MG63 (cell line): Measurements from ENCODE around the gene SRC. TPM values are rescaled to one million over a fixed set of nuclear protein-coding genes. Genes with fewer than 3 reads are reported as not detected.

Source experiments
- DNase-seq: peaks from one replicate; pipeline ENCODE4 v3.0.0-alpha.2; 2020
- H3K27me3 ChIP-seq: fragments of 250-450 bp; sonication (Bioruptor Pico); 2 replicates; pipeline ENCODE4 v1.5.1; 2020; ENCODE audit warnings: mild to moderate bottlenecking, moderate library complexity
- H3K36me3 ChIP-seq: fragments of 250-450 bp; sonication (Bioruptor Pico); 2 replicates; pipeline ENCODE4 v1.5.1; 2020; ENCODE audit warnings: mild to moderate bottlenecking, moderate library complexity
- H3K4me3 ChIP-seq: fragments of 250-450 bp; sonication (Bioruptor Pico); 2 replicates; pipeline ENCODE4 v1.5.1; 2020; ENCODE audit warnings: mild to moderate bottlenecking, moderate library complexity
- H3K9me3 ChIP-seq: fragments of 250-450 bp; sonication (Bioruptor Pico); 2 replicates; pipeline ENCODE4 v1.5.1; 2020; ENCODE audit warnings: mild to moderate bottlenecking, moderate library complexity
- total RNA-seq: library from RNA; depleted of rRNA; stranded (reverse); fragments of >200 nt; shearing (Covaris generic); gene quantifications from 2 replicates; pipeline ENCODE4 v1.2.3, GENCODE V29; 2014; ENCODE audit warnings: low replicate concordance

The SRC gene
- total RNA-seq, 1 experiment from 2014 or later: 33.0 TPM

GRCh38 chr20:37311710-37312355 is 34.1 kb upstream of the SRC start:
- Histone ChIP-seq H3K36me3 (peaks cover 70% of the 10 kb centered on the region), H3K9me3 (no peaks in the 10 kb centered on the region), H3K27me3 (no peaks in the 10 kb centered on the region), H3K4me3 (no peak overlapping the region)
- DNase-seq: no peak

- Histone ChIP-seq H3K9me3 (no peaks in the 10 kb centered on the region), H3K4me3 (no peak overlapping the region), H3K27me3 (no peaks in the 10 kb centered on the region), H3K36me3 (peaks cover 70% of the 10 kb centered on the region)
- DNase-seq: no peak
These were observed 32.3 kb upstream of the SRC start for GRCh38 chr20:37313546-37314091.

- Histone ChIP-seq H3K36me3 (peaks cover 71% of the 10 kb centered on the region), H3K27me3 (no peaks in the 10 kb centered on the region), H3K4me3 (no peak overlapping the region), H3K9me3 (no peaks in the 10 kb centered on the region)
- no peak for DNase-seq
These were observed 31.8 kb upstream of the SRC start for GRCh38 chr20:37314099-37314498.

GRCh38 chr20:37314617-37315016 is 31.3 kb upstream of the SRC start:
- Histone ChIP-seq H3K4me3 (no peak overlapping the region), H3K9me3 (no peaks in the 10 kb centered on the region), H3K27me3 (no peaks in the 10 kb centered on the region), H3K36me3 (peaks cover 71% of the 10 kb centered on the region)
- DNase-seq: no peak

- DNase-seq: no peak
These were observed 30.9 kb upstream of the SRC start for GRCh38 chr20:37315021-37315451.

GRCh38 chr20:37315452-37316110 is 30.4 kb upstream of the SRC start:
- no peak overlapping the region for H3K4me3 ChIP-seq
- H3K36me3 ChIP-seq: peaks cover 69% of the 10 kb centered on the region
- DNase-seq: no peak
- H3K9me3 ChIP-seq: no peaks in the 10 kb centered on the region
- H3K27me3 ChIP-seq: no peaks in the 10 kb centered on the region

More at GRCh38 chr20:37315021-37315451, 30.9 kb upstream of the SRC start:
- H3K4me3 ChIP-seq: no peak overlapping the region
- peaks cover 73% of the 10 kb centered on the region for H3K36me3 ChIP-seq
- no peaks in the 10 kb centered on the region for H3K9me3 ChIP-seq
- no peaks in the 10 kb centered on the region for H3K27me3 ChIP-seq

GRCh38 chr20:37316116-37316774 is 29.7 kb upstream of the SRC start:
- Histone ChIP-seq H3K27me3 (no peaks in the 10 kb centered on the region), H3K36me3 (peaks cover 63% of the 10 kb centered on the region), H3K4me3 (no peak overlapping the region)

GRCh38 chr20:37316775-37317170 is 29.2 kb upstream of the SRC start:
- Histone ChIP-seq H3K4me3 (no peak overlapping the region), H3K9me3 (no peaks in the 10 kb centered on the region; the same call in 1 of the 2 replicates), H3K36me3 (peaks cover 63% of the 10 kb centered on the region), H3K27me3 (no peaks in the 10 kb centered on the region)
- DNase-seq: no peak

More at GRCh38 chr20:37316116-37316774, 29.7 kb upstream of the SRC start:
- no peak for DNase-seq
- no peaks in the 10 kb centered on the region for H3K9me3 ChIP-seq

- DNase-seq: no peak
- no peaks in the 10 kb centered on the region for H3K27me3 ChIP-seq
- peaks cover 65% of the 10 kb centered on the region for H3K36me3 ChIP-seq
- H3K4me3 ChIP-seq: no peak overlapping the region
- H3K9me3 ChIP-seq: peaks cover 5% of the 10 kb centered on the region
These were observed 28.6 kb upstream of the SRC start for GRCh38 chr20:37317316-37317715.

GRCh38 chr20:37317994-37318640 is 27.8 kb upstream of the SRC start:
- H3K27me3 ChIP-seq: no peaks in the 10 kb centered on the region
- no peak for DNase-seq
- peaks cover 59% of the 10 kb centered on the region for H3K36me3 ChIP-seq
- peaks cover 6% of the 10 kb centered on the region for H3K9me3 ChIP-seq
- no peak overlapping the region for H3K4me3 ChIP-seq

- Histone ChIP-seq H3K36me3 (peaks cover 52% of the 10 kb centered on the region), H3K4me3 (no peak overlapping the region), H3K27me3 (no peaks in the 10 kb centered on the region), H3K9me3 (peaks cover 6% of the 10 kb centered on the region)
- no peak for DNase-seq
These were observed 26.7 kb upstream of the SRC start for GRCh38 chr20:37319151-37319671.

- Histone ChIP-seq H3K36me3 (peaks cover 15% of the 10 kb centered on the region), H3K27me3 (no peaks in the 10 kb centered on the region), H3K9me3 (peaks cover 6% of the 10 kb centered on the region), H3K4me3 (no peak overlapping the region)
- peak; percentile 60 for DNase-seq
These were observed 22.0 kb upstream of the SRC start for GRCh38 chr20:37323985-37324384.

- DNase-seq: no peak
- Histone ChIP-seq H3K36me3 (peaks cover 6% of the 10 kb centered on the region), H3K27me3 (no peaks in the 10 kb centered on the region), H3K9me3 (peaks cover 6% of the 10 kb centered on the region), H3K4me3 (no peak overlapping the region)
These were observed 20.7 kb upstream of the SRC start for GRCh38 chr20:37325206-37325605.

GRCh38 chr20:37326666-37327065 is 19.3 kb upstream of the SRC start:
- H3K4me3 ChIP-seq: no peak overlapping the region
- H3K27me3 ChIP-seq: no peaks in the 10 kb centered on the region
- peaks cover 6% of the 10 kb centered on the region for H3K36me3 ChIP-seq
- DNase-seq: no peak
- peaks cover 6% of the 10 kb centered on the region for H3K9me3 ChIP-seq

- Histone ChIP-seq H3K36me3 (no peaks in the 10 kb centered on the region; the same call in 1 of the 2 replicates), H3K27me3 (no peaks in the 10 kb centered on the region), H3K9me3 (no peaks in the 10 kb centered on the region), H3K4me3 (no peak overlapping the region)
- no peak for DNase-seq
These were observed 18.2 kb upstream of the SRC start for GRCh38 chr20:37327748-37328147.

- DNase-seq: no peak
- Histone ChIP-seq H3K9me3 (no peaks in the 10 kb centered on the region), H3K27me3 (no peaks in the 10 kb centered on the region), H3K4me3 (no peak overlapping the region), H3K36me3 (no peaks in the 10 kb centered on the region; the same call in 1 of the 2 replicates)
These were observed 17.6 kb upstream of the SRC start for GRCh38 chr20:37328149-37328945.
